ENCODE measurements around the gene CSF1.
A peak's percentile ranks its signal among the peaks of the same experiment; 100 is the strongest.
"Not testable (repeated sequence)": the region's sequence is repeated elsewhere in the genome, so short reads cannot be mapped to it uniquely, and the experiment has no call there.

The CSF1 gene, protein sequence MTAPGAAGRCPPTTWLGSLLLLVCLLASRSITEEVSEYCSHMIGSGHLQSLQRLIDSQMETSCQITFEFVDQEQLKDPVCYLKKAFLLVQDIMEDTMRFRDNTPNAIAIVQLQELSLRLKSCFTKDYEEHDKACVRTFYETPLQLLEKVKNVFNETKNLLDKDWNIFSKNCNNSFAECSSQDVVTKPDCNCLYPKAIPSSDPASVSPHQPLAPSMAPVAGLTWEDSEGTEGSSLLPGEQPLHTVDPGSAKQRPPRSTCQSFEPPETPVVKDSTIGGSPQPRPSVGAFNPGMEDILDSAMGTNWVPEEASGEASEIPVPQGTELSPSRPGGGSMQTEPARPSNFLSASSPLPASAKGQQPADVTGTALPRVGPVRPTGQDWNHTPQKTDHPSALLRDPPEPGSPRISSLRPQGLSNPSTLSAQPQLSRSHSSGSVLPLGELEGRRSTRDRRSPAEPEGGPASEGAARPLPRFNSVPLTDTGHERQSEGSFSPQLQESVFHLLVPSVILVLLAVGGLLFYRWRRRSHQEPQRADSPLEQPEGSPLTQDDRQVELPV

DNA sequence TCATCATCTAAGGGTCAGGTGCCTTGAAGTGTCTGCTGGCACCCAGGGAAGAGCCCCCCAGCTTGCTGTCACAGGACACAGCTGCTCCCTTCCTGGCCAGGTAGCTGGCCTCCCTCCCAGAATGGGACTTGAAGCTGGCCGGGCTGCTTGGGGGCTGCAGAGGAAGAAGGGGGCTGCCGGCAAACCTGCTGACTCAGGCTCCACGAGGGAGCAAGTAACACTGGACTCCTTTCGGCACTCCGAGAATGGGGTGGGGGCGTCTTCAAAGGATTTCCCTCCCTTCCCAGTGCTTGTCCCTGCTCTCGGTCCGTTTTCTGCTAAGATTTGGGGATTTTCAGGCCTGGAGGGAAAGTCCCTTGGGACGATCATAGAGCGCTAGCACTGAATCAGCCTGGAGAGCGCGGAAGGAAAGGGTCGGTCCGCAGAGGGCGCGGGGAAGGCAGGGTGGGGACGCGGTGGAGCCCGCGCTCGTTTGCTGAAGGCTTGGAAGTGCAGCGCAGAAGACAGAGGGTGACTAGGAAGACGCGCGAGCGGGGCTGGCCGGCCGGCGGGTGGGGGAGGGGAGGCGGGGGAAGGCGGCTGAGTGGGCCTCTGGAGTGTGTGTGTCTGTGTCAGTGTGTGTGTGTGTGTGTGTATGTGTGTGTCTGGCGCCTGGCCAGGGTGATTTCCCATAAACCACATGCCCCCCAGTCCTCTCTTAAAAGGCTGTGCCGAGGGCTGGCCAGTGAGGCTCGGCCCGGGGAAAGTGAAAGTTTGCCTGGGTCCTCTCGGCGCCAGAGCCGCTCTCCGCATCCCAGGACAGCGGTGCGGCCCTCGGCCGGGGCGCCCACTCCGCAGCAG is at the start of gene CSF1:
TSS of gene CSF1 (plus strand) at position 727 of the 840 bp plus-strand sequence. CDS start 175 bp downstream, outside the sequence.
- peak; percentile 75 to 86 for DNase-seq

DNA sequence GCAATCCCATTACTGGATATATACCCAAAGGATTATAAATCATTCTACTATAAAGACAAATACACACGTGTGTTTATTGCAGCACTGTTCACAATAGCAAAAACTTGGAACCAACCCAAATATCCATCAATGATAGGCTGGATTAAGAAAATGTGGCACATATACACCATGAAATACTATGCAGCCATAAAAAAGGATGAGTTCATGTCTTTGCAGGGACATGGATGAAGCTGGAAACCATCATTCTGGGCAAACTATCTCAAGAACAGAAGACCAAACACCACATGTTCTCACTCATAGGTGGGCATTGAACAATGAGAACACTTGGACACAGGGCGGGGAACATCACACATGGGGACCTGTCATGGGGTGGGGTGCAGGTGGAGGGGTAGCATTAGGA is 49.0 kb upstream of the CSF1 start:
- not testable (repeated sequence) for DNase-seq

- DNase-seq, result no peak
These were observed 47.0 kb upstream of the CSF1 start for GRCh38 chr1:109863667-109864046.

GRCh38 chr1:109864047-109864822 is 46.4 kb upstream of the CSF1 start:
- DNase-seq, result peak; percentile 43 to 50

- DNase-seq, result no peak
These were observed 45.6 kb upstream of the CSF1 start for GRCh38 chr1:109864930-109865612.

- no peak for DNase-seq
These were observed 44.6 kb upstream of the CSF1 start for GRCh38 chr1:109866071-109866470.

- peak in 1 of 2 donors; percentile 19 for DNase-seq
These were observed 37.1 kb upstream of the CSF1 start for GRCh38 chr1:109873278-109874175.

DNA sequence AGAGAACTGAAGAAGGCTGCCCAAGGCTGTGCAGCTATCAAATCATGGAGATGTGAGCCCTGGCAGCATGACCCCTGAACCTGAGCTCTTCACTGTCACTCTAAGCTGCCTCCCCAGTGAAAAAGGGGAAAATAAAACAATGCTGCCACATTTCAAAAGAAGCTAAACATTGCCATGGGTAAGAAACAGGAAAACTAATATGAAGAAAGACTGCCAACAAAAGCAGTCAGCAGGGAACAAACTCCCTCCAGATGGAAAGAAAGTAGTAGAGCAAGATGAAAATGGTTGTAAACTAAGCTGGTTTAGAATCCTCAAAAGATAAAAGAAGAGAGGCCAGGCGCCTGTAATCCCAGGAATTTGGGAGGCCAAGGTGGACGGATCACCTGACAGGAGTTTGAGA is 36.2 kb upstream of the CSF1 start:
- DNase-seq, result no peak

DNA sequence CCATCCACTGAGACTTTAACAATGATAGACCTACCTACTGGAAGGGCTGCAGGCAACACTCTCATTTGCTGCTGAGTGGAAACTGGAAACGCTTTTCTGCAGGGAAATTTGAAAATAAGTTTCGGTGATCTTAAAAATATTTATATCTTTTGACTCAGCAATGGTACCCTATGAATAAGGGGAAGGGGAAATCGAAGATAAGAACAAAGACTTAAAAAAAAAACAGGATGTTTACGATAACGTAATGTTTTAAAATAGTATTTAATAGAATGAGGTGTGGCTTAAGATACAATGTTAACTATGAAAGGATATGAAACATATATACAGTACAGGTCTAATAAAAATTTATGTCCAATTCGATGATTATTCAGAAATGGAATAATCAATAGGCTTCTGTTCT is 34.8 kb upstream of the CSF1 start:
- no peak for DNase-seq

GRCh38 chr1:109876617-109877316 is 33.9 kb upstream of the CSF1 start:
- DNase-seq, result no peak

DNA sequence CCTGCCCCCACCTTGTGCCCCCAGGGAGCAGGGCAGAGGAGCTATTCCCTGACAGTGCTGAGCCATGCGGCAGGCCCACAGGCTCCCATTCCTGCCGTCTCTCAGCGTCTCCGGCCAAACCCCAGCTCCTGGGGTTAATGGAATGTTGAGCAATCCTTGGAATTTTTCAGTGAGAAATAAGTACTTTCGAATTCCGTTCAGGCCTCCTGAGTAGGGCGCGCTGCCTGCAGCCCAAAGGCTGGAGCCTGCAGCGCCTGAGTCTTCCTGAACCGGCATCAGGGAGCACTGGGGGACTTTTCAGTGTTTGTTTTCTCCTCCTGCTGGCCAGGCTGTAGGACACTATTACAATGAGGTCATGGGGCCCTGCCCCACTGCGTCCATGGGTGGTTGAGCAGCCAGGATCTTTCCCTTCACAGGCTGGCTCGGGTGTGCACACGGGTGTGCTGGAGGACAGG is 33.3 kb upstream of the CSF1 start:
- DNase-seq, result no peak

GRCh38 chr1:109877776-109878175 is 32.9 kb upstream of the CSF1 start:
- DNase-seq, result no peak

- no peak for DNase-seq
These were observed 32.0 kb upstream of the CSF1 start for GRCh38 chr1:109878531-109879104.

DNA sequence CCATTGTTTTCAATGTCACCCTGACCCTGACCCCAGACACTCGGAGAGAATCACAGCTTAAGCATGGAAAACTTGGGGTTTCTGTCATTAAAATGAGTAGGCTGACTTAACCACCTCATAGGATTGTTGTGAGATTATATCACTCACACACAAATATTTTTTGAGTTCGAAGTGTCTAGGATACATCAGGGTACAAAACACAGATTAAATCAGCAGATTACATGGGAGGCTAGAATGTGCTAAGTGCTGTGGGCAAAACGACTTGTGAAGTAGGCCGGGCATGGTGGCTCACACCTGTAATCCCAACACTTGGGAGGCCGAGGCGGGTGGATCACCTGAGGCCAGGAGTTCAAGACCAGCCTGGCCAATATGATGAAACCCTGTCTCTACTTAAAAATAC is 31.3 kb upstream of the CSF1 start:
- DNase-seq, result not testable (repeated sequence)

GRCh38 chr1:109879881-109880525 is 30.6 kb upstream of the CSF1 start:
- DNase-seq, result no peak

DNA sequence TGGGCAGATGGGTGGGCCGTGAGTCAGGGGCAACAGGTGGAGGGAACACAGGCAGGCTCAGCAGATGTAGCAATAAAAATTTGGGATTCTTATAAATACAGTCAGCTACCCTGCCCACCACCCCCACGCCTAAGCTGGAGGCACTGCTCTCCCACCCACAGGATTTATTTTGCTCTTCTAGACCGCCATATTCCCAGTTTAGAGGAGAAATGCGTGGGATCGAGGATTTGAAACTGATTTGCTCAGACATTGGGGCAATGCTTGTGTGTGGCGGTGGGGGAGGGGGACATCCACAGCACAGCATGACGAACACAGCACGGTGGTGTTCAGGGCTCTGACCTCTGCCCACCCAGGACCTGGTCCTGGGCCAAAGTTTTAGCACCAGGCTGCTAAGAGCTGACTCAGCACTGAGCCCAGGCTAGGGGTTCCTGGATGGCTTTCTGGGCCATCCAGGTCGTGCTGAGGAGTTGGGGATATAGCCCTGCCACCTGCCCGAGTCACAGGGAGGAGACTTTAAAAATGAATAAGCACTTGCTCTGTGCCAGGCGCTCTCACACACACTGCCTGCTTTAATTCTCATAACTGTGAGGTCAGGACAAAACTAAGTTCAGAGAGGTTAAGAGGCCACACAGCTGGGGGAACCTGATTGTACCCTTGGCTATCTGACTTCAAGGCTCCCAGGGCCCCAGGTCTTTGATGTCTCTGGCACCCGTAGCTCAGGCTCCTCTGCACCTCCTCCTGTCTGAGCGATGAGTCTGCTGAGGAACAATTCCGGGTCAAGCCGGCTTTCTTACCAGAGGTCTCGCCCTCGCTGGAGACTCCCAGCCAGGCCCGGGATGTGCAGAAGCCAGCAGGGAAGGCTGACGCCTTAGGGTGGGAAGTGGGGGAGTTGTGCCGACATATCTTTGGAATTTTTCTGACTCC is 29.4 kb upstream of the CSF1 start:
- DNase-seq, result no peak

GRCh38 chr1:109881906-109882287 is 28.8 kb upstream of the CSF1 start:
- DNase-seq, result no peak

Data from CD4-positive, alpha-beta T cell treated with Interferon alpha-2 for 1 hour (primary cell).